ENCODE measurements around the gene SENP1. TPM values are rescaled to one million over a fixed set of nuclear protein-coding genes. Genes with fewer than 3 reads are reported as not detected.

Gene SENP1
- total and polyA plus RNA-seq, 2 experiments from 2014 or later, result 8.6 to 27.7 TPM

GRCh38 chr12:48033451-48033850 is 72.4 kb downstream of the SENP1 start:
- H3K27me3 Mint-ChIP-seq (ENCODE audit: insufficient read depth, low read depth, poor library complexity), result peaks cover 71% of the 10 kb centered on the region

More at GRCh38 chr12:48033451-48033850, 72.4 kb downstream of the SENP1 start:
- H3K9me2 ChIP-seq (ENCODE audit: insufficient read depth), result peaks cover 15% of the 10 kb centered on the region
- no peaks in the 10 kb centered on the region for H3F3A ChIP-seq (replicated peaks; ENCODE audit: low read depth)
- H3K27me3 ChIP-seq (ENCODE audit: insufficient read depth), result peaks cover 90% of the 10 kb centered on the region
- H3K4me3 Mint-ChIP-seq, result no peak overlapping the region
- H3K27ac ChIP-seq (ENCODE audit: low read depth), result no peak overlapping the region
- H3K4me1 ChIP-seq (ENCODE audit: insufficient read depth), result peaks cover 22% of the 10 kb centered on the region
- no peaks in the 10 kb centered on the region for H3K36me3 Mint-ChIP-seq (ENCODE audit: low read depth)
- H3K9me3 Mint-ChIP-seq, result no peaks in the 10 kb centered on the region
- DNase-seq (ENCODE audit: low spot score) (no peak), ATAC-seq (no peak)
- peaks cover 4% of the 10 kb centered on the region; the same call in 1 of the 2 replicates for H4K20me1 ChIP-seq (replicated peaks; ENCODE audit: insufficient read depth)
- H3K4me1 Mint-ChIP-seq, result peaks cover 38% of the 10 kb centered on the region
- H3K4me2 ChIP-seq, result no peak overlapping the region
- H3K79me2 ChIP-seq (replicated peaks; ENCODE audit: insufficient read depth), result no peaks in the 10 kb centered on the region
- H3K27ac Mint-ChIP-seq, result no peak overlapping the region
- H3K4me3 ChIP-seq, result no peak overlapping the region
- TF ChIP-seq ZNF462 (CRISPR knock-in tag; IDR thresholded peaks at IDR 0.05), result no peak
- no peak for TF ChIP-seq ETS1 (IDR thresholded peaks at IDR 0.05)
- TF ChIP-seq ZNF114 (CRISPR knock-in tag; IDR thresholded peaks at IDR 0.05), result no peak
- TF ChIP-seq NANOG (IDR thresholded peaks at IDR 0.05; ENCODE audit: borderline replicate concordance), result no peak
- TF ChIP-seq JUNB (IDR thresholded peaks at IDR 0.05; ENCODE audit: unreplicated experiment), result no peak
- no peak for TF ChIP-seq EZH2phosphoT487 (IDR thresholded peaks at IDR 0.05; ENCODE audit: unreplicated experiment)
- no peak for TF ChIP-seq CREB1 (CRISPR knock-in tag; IDR thresholded peaks at IDR 0.05; ENCODE audit: low read depth)
- TF ChIP-seq CTCF (conservative IDR thresholded peaks at IDR 0.05; ENCODE audit: low read depth in 2 of 2), result no peak
- TF ChIP-seq STAT1 (IDR thresholded peaks at IDR 0.05; ENCODE audit: unreplicated experiment), result no peak
- TF ChIP-seq EZH2 (IDR thresholded peaks at IDR 0.05; ENCODE audit: low read depth, unreplicated experiment), result no peak
- TF ChIP-seq ZNF331 (CRISPR knock-in tag; IDR thresholded peaks at IDR 0.05; ENCODE audit: low read depth), result no peak
- no peak for TF ChIP-seq POLR2AphosphoS5 (IDR thresholded peaks at IDR 0.05; ENCODE audit: low read depth)
- TF ChIP-seq REST (IDR thresholded peaks at IDR 0.05; ENCODE audit: unreplicated experiment), result no peak
- H3K36me3 ChIP-seq (ENCODE audit: insufficient read depth), result no peaks in the 10 kb centered on the region
- no peak overlapping the region for H2AFZ ChIP-seq
